ENCODE results near the gene SETX.
"Not testable (repeated sequence)": the region's sequence is repeated elsewhere in the genome, so short reads cannot be mapped to it uniquely, and the experiment has no call there.

SETX gene

GRCh38 chr9:132377769-132378168 is 23.0 kb upstream of the SETX start:
- Histone ChIP-seq H3K9me3 (ENCODE audit: control insufficient read depth, insufficient read depth, low read depth, low read length) (peaks cover 17% of the 10 kb centered on the region), H3K36me3 (ENCODE audit: control insufficient read depth, insufficient read depth, low read length) (peaks cover 69% of the 10 kb centered on the region)
- not testable (repeated sequence) for H3K27me3 ChIP-seq (ENCODE audit: control insufficient read depth, insufficient read depth, low read length); H3K27ac ChIP-seq (ENCODE audit: low read depth, low read length); H3K9ac ChIP-seq (ENCODE audit: low read length); H3K4me3 ChIP-seq (ENCODE audit: low read depth, low read length); H3K4me1 ChIP-seq (ENCODE audit: control insufficient read depth, insufficient read depth, low read length)

GRCh38 chr9:132372177-132373095 is 17.6 kb upstream of the SETX start:
- Histone ChIP-seq H3K9me3 (ENCODE audit: control insufficient read depth, insufficient read depth, low read depth, low read length) (peaks cover 5% of the 10 kb centered on the region), H3K36me3 (ENCODE audit: control insufficient read depth, insufficient read depth, low read length) (peaks cover 26% of the 10 kb centered on the region), H3K4me3 (ENCODE audit: low read depth, low read length) (no peak overlapping the region), H3K27me3 (ENCODE audit: control insufficient read depth, insufficient read depth, low read length) (no peaks in the 10 kb centered on the region), H3K9ac (ENCODE audit: low read length) (no peak overlapping the region), H3K27ac (ENCODE audit: low read depth, low read length) (no peak overlapping the region), H3K4me1 (ENCODE audit: control insufficient read depth, insufficient read depth, low read length) (peaks cover 7% of the 10 kb centered on the region; the same call in 1 of the 2 replicates)

GRCh38 chr9:132370592-132370991 is 15.8 kb upstream of the SETX start:
- Histone ChIP-seq H3K4me3 (ENCODE audit: low read depth, low read length) (no peak overlapping the region), H3K27ac (ENCODE audit: low read depth, low read length) (no peak overlapping the region), H3K9me3 (ENCODE audit: control insufficient read depth, insufficient read depth, low read depth, low read length) (no peaks in the 10 kb centered on the region), H3K27me3 (ENCODE audit: control insufficient read depth, insufficient read depth, low read length) (no peaks in the 10 kb centered on the region), H3K36me3 (ENCODE audit: control insufficient read depth, insufficient read depth, low read length) (peaks cover 7% of the 10 kb centered on the region; the same call in 1 of the 2 replicates), H3K9ac (ENCODE audit: low read length) (no peak overlapping the region), H3K4me1 (ENCODE audit: control insufficient read depth, insufficient read depth, low read length) (peaks cover 7% of the 10 kb centered on the region; the same call in 1 of the 2 replicates)

- peaks cover 7% of the 10 kb centered on the region; the same call in 1 of the 2 replicates for H3K4me1 ChIP-seq (ENCODE audit: control insufficient read depth, insufficient read depth, low read length)
- H3K4me3 ChIP-seq (ENCODE audit: low read depth, low read length): no peak overlapping the region
- no peaks in the 10 kb centered on the region for H3K9me3 ChIP-seq (ENCODE audit: control insufficient read depth, insufficient read depth, low read depth, low read length)
- no peaks in the 10 kb centered on the region for H3K27me3 ChIP-seq (ENCODE audit: control insufficient read depth, insufficient read depth, low read length)
- H3K9ac ChIP-seq (ENCODE audit: low read length): no peak overlapping the region
- no peak overlapping the region for H3K27ac ChIP-seq (ENCODE audit: low read depth, low read length)
- H3K36me3 ChIP-seq (ENCODE audit: control insufficient read depth, insufficient read depth, low read length): no peaks in the 10 kb centered on the region
Observed at GRCh38 chr9:132369421-132369820, 14.6 kb upstream of the SETX start.

GRCh38 chr9:132367613-132368313 is 13.0 kb upstream of the SETX start:
- Histone ChIP-seq H3K4me3 (ENCODE audit: low read depth, low read length) (no peak overlapping the region), H3K4me1 (ENCODE audit: control insufficient read depth, insufficient read depth, low read length) (peaks cover 7% of the 10 kb centered on the region; the same call in 1 of the 2 replicates), H3K27me3 (ENCODE audit: control insufficient read depth, insufficient read depth, low read length) (no peaks in the 10 kb centered on the region), H3K27ac (ENCODE audit: low read depth, low read length) (no peak overlapping the region), H3K36me3 (ENCODE audit: control insufficient read depth, insufficient read depth, low read length) (no peaks in the 10 kb centered on the region), H3K9me3 (ENCODE audit: control insufficient read depth, insufficient read depth, low read depth, low read length) (no peaks in the 10 kb centered on the region), H3K9ac (ENCODE audit: low read length) (no peak overlapping the region)

GRCh38 chr9:132366481-132366880 is 11.7 kb upstream of the SETX start:
- Histone ChIP-seq H3K27me3 (ENCODE audit: control insufficient read depth, insufficient read depth, low read length) (no peaks in the 10 kb centered on the region), H3K4me1 (ENCODE audit: control insufficient read depth, insufficient read depth, low read length) (peaks cover 3% of the 10 kb centered on the region; the same call in 1 of the 2 replicates), H3K9me3 (ENCODE audit: control insufficient read depth, insufficient read depth, low read depth, low read length) (no peaks in the 10 kb centered on the region), H3K4me3 (ENCODE audit: low read depth, low read length) (no peak overlapping the region), H3K27ac (ENCODE audit: low read depth, low read length) (no peak overlapping the region), H3K9ac (ENCODE audit: low read length) (no peak overlapping the region), H3K36me3 (ENCODE audit: control insufficient read depth, insufficient read depth, low read length) (no peaks in the 10 kb centered on the region)

GRCh38 chr9:132365986-132366385 is 11.2 kb upstream of the SETX start:
- Histone ChIP-seq H3K27ac (ENCODE audit: low read depth, low read length) (no peak overlapping the region), H3K9ac (ENCODE audit: low read length) (no peak overlapping the region), H3K4me1 (ENCODE audit: control insufficient read depth, insufficient read depth, low read length) (peaks cover 3% of the 10 kb centered on the region; the same call in 1 of the 2 replicates), H3K36me3 (ENCODE audit: control insufficient read depth, insufficient read depth, low read length) (no peaks in the 10 kb centered on the region), H3K27me3 (ENCODE audit: control insufficient read depth, insufficient read depth, low read length) (no peaks in the 10 kb centered on the region), H3K4me3 (ENCODE audit: low read depth, low read length) (no peak overlapping the region), H3K9me3 (ENCODE audit: control insufficient read depth, insufficient read depth, low read depth, low read length) (no peaks in the 10 kb centered on the region)

- Histone ChIP-seq H3K4me3 (ENCODE audit: low read depth, low read length) (no peak overlapping the region), H3K27me3 (ENCODE audit: control insufficient read depth, insufficient read depth, low read length) (no peaks in the 10 kb centered on the region)
Observed at GRCh38 chr9:132364068-132364467, 9.3 kb upstream of the SETX start.

GRCh38 chr9:132357764-132358163 is 3.0 kb upstream of the SETX start:
- Histone ChIP-seq H3K9me3 (ENCODE audit: control insufficient read depth, insufficient read depth, low read depth, low read length) (no peaks in the 10 kb centered on the region), H3K4me1 (ENCODE audit: control insufficient read depth, insufficient read depth, low read length) (peaks cover 6% of the 10 kb centered on the region), H3K9ac (ENCODE audit: low read length) (no peak overlapping the region), H3K36me3 (ENCODE audit: control insufficient read depth, insufficient read depth, low read length) (peaks cover 11% of the 10 kb centered on the region), H3K4me3 (ENCODE audit: low read depth, low read length) (no peak overlapping the region), H3K27ac (ENCODE audit: low read depth, low read length) (no peak overlapping the region), H3K27me3 (ENCODE audit: control insufficient read depth, insufficient read depth, low read length) (no peaks in the 10 kb centered on the region)

More at GRCh38 chr9:132364068-132364467, 9.3 kb upstream of the SETX start:
- peaks cover 3% of the 10 kb centered on the region; the same call in 1 of the 2 replicates for H3K4me1 ChIP-seq (ENCODE audit: control insufficient read depth, insufficient read depth, low read length)
- H3K36me3 ChIP-seq (ENCODE audit: control insufficient read depth, insufficient read depth, low read length): no peaks in the 10 kb centered on the region
- H3K9ac ChIP-seq (ENCODE audit: low read length): no peak overlapping the region
- H3K9me3 ChIP-seq (ENCODE audit: control insufficient read depth, insufficient read depth, low read depth, low read length): no peaks in the 10 kb centered on the region
- no peak overlapping the region for H3K27ac ChIP-seq (ENCODE audit: low read depth, low read length)

GRCh38 chr9:132356324-132356924 is 1.6 kb upstream of the SETX start:
- Histone ChIP-seq H3K27me3 (ENCODE audit: control insufficient read depth, insufficient read depth, low read length) (no peaks in the 10 kb centered on the region), H3K4me1 (ENCODE audit: control insufficient read depth, insufficient read depth, low read length) (peaks cover 6% of the 10 kb centered on the region), H3K27ac (ENCODE audit: low read depth, low read length) (no peak overlapping the region), H3K9me3 (ENCODE audit: control insufficient read depth, insufficient read depth, low read depth, low read length) (no peaks in the 10 kb centered on the region), H3K36me3 (ENCODE audit: control insufficient read depth, insufficient read depth, low read length) (peaks cover 24% of the 10 kb centered on the region), H3K9ac (ENCODE audit: low read length) (no peak overlapping the region), H3K4me3 (ENCODE audit: low read depth, low read length) (no peak overlapping the region)

Data from HUES6 (cell line).